Right lung (tissue), 10 donors: Measurements from ENCODE around the gene C20orf173. TPM values are rescaled to one million over a fixed set of nuclear protein-coding genes. Genes with fewer than 3 reads are reported as not detected.
A peak's percentile ranks its signal among the peaks of the same experiment; 100 is the strongest.
"Not testable (repeated sequence)": the region's sequence is repeated elsewhere in the genome, so short reads cannot be mapped to it uniquely, and the experiment has no call there.

Experiments used
- DNase-seq, 2 donors: peaks; one replicate each; pipeline ENCODE4 v3.0.0-alpha.2; 2013
- long read RNA-seq, 8 donors: transcript quantifications; one replicate each; lab custom pipeline, GENCODE V29; 2026
- polyA plus RNA-seq, 5 donors: library from polyadenylated mRNA; unstranded; fragments of 120-200 nt; gene quantifications; one replicate each; pipeline versions ENCODE4 v1.2.1 to v1.2.3, GENCODE V29; 2013; ENCODE audit warnings: inconsistent platforms in 1 of 5, low replicate concordance in 1 of 5; ENCODE audit not compliant: insufficient read length in 5 of 5, insufficient read depth in 1 of 5

The C20orf173 gene
- not detected for polyA plus RNA-seq
- long read RNA-seq, donor 1, partial matches to known transcripts = 1,042 of 1,042 reads
- long read RNA-seq, donor 1, other reads (novel, unspliced or antisense) = 0 of 1,042 reads
- long read RNA-seq, donor 2 = 0 reads
- long read RNA-seq, donor 3 = 0 reads
- long read RNA-seq, donor 4 = 0 reads
- long read RNA-seq, donor 5 = 0 reads
- long read RNA-seq, donor 6 = 0 reads
- long read RNA-seq, donor 7 = 0 reads
- long read RNA-seq, donor 8 = 0 reads

GRCh38 chr20:35529552-35529951, at the start of gene C20orf173:
Gene C20orf173, minus strand, starts transcription at chr20:35529652. Its CDS starts 279 bp downstream, at chr20:35529373.
- no peak for DNase-seq

- DNase-seq = no peak
Measured at GRCh38 chr20:35579196-35579595, 49.7 kb upstream of the C20orf173 start.

GRCh38 chr20:35578469-35578868, 49.0 kb upstream of the C20orf173 start:
- DNase-seq = no peak

- DNase-seq = no peak
Measured at GRCh38 chr20:35576816-35577215, 47.4 kb upstream of the C20orf173 start.

GRCh38 chr20:35575958-35576357, 46.5 kb upstream of the C20orf173 start:
- peak in 1 of 2 donors; percentile 46 for DNase-seq

GRCh38 chr20:35572838-35573237, 43.4 kb upstream of the C20orf173 start:
- no peak for DNase-seq

- no peak for DNase-seq
Measured at GRCh38 chr20:35571555-35571954, 42.1 kb upstream of the C20orf173 start.

GRCh38 chr20:35568645-35569044, 39.2 kb upstream of the C20orf173 start:
- DNase-seq = no peak

GRCh38 chr20:35564905-35565304, 35.5 kb upstream of the C20orf173 start:
- no peak for DNase-seq

GRCh38 chr20:35563834-35564233, 34.4 kb upstream of the C20orf173 start:
- no peak for DNase-seq

- no peak for DNase-seq
Measured at GRCh38 chr20:35562541-35563110, 33.2 kb upstream of the C20orf173 start.

GRCh38 chr20:35561671-35562070, 32.2 kb upstream of the C20orf173 start:
- no peak for DNase-seq

- DNase-seq = peak in 1 of 2 donors; percentile 28
Measured at GRCh38 chr20:35561268-35561667, 31.8 kb upstream of the C20orf173 start.

- no peak for DNase-seq
Measured at GRCh38 chr20:35560541-35560940, 31.1 kb upstream of the C20orf173 start.

GRCh38 chr20:35560105-35560511, 30.7 kb upstream of the C20orf173 start:
- DNase-seq = no peak

GRCh38 chr20:35559042-35559693, 29.7 kb upstream of the C20orf173 start:
- no peak for DNase-seq

- DNase-seq = no peak
Measured at GRCh38 chr20:35558451-35558850, 29.0 kb upstream of the C20orf173 start.

- DNase-seq = no peak
Measured at GRCh38 chr20:35556871-35557270, 27.4 kb upstream of the C20orf173 start.

GRCh38 chr20:35555951-35556645, 26.6 kb upstream of the C20orf173 start:
- no peak for DNase-seq

GRCh38 chr20:35555461-35555860, 26.0 kb upstream of the C20orf173 start:
- DNase-seq = not testable (repeated sequence)

- no peak for DNase-seq
Measured at GRCh38 chr20:35552914-35553313, 23.5 kb upstream of the C20orf173 start.

- peak; percentile 57 to 60 for DNase-seq
Measured at GRCh38 chr20:35551503-35551902, 22.1 kb upstream of the C20orf173 start.
